B cell (primary cell): ENCODE data around the gene VENTX. TPM values are rescaled to one million over a fixed set of nuclear protein-coding genes. Genes with fewer than 3 reads are reported as not detected.

Source experiments
- ATAC-seq: fragments of 200-7000 bp; cut with Tn5 transposase; one replicate; pipeline ENCODE4 v1.10.0; 2021; ENCODE audit warnings: low read depth, mild to moderate bottlenecking, moderate number of reproducible peaks, moderate library complexity
- CTCF ChIA-PET: fragments of 350-600 bp; sonication (Branson Sonifier 250); formaldehyde crosslinking; loops from one replicate; lab custom pipeline; 2021; ENCODE audit warnings: antibody characterized with exemption, inconsistent platforms; lab: Charles Lee
- POLR2A ChIA-PET: fragments of 350-600 bp; sonication (Branson Sonifier 250); formaldehyde crosslinking; loops from one replicate; lab custom pipeline; 2021; ENCODE audit warnings: antibody characterized with exemption; lab: Charles Lee
- DNase-seq: peaks from one replicate; pipeline ENCODE4 v3.0.0; 2013
- H2AFZ ChIP-seq: 2 replicates; pipeline ENCODE4 v1.6.1; 2012; ENCODE audit warnings: mild to moderate bottlenecking, low read depth, low read length; ENCODE audit not compliant: insufficient read depth, poor library complexity, severe bottlenecking
- H3K27ac ChIP-seq, 2 donors: 1 replicate in 1 of 2; 2 replicates in 1 of 2; pipeline ENCODE4 v1.5.1; 2012 to 2013; ENCODE audit warnings: low read length in 2 of 2, mild to moderate bottlenecking in 2 of 2, moderate library complexity in 1 of 2
- H3K27me3 ChIP-seq, 4 experiments: fragments of 200-600 bp in 1 of 4; sonication (generic) in 1 of 4; replicated peaks in 1 of 4; 1 replicate in 2 of 4; 2 replicates in 2 of 4; pipeline versions ENCODE4 v1.6.1 to v1.7.0; 2013 to 2016; ENCODE audit warnings: low read length in 3 of 4, mild to moderate bottlenecking in 2 of 4, mixed read lengths in 1 of 4, moderate library complexity in 1 of 4; ENCODE audit not compliant: insufficient read depth in 4 of 4, control insufficient read depth in 3 of 4; ENCODE audit errors: control extremely low read depth in 1 of 4
- H3K36me3 ChIP-seq, 2 experiments: replicated peaks in 1 of 2; 1 replicate in 1 of 2; 2 replicates in 1 of 2; pipeline versions ENCODE4 v1.6.1 to v1.7.1; 2013; ENCODE audit warnings: low read length in 1 of 2; ENCODE audit not compliant: insufficient read depth in 2 of 2, control insufficient read depth in 1 of 2; ENCODE audit errors: control extremely low read depth in 1 of 2, extremely low read depth in 1 of 2
- H3K4me1 ChIP-seq, 2 donors: fragments of 200-600 bp in 1 of 2; sonication (generic) in 1 of 2; 1 replicate in 1 of 2; 2 replicates in 1 of 2; pipeline versions ENCODE4 v1.5.1 to v1.6.1; 2013 to 2017; ENCODE audit warnings: low read length in 2 of 2; ENCODE audit not compliant: control insufficient read depth in 2 of 2, insufficient read depth in 2 of 2
- H3K4me2 ChIP-seq: replicated peaks from 2 replicates; pipeline ENCODE3; 2012; ENCODE audit warnings: mild to moderate bottlenecking, low read depth, low read length; ENCODE audit not compliant: poor library complexity, severe bottlenecking
- H3K4me3 ChIP-seq, 5 experiments: fragments of 200-600 bp in 1 of 5; sonication (generic) in 1 of 5; 1 replicate in 3 of 5; 2 replicates in 2 of 5; pipeline versions ENCODE4 v1.5.1 to v1.7.0; 2011 to 2016; ENCODE audit warnings: low read length in 4 of 5, mild to moderate bottlenecking in 4 of 5, low read depth in 2 of 5, control low read depth in 1 of 5, moderate library complexity in 1 of 5; ENCODE audit not compliant: insufficient read depth in 1 of 5; ENCODE audit errors: control extremely low read depth in 1 of 5, extremely low read depth in 1 of 5
- H3K79me2 ChIP-seq: fragments of 200-600 bp; sonication (generic); one replicate; pipeline ENCODE4 v1.6.0; 2016; ENCODE audit warnings: low read length; ENCODE audit not compliant: control insufficient read depth, insufficient read depth
- H3K9ac ChIP-seq: fragments of 200-600 bp; sonication (generic); 2 replicates; pipeline ENCODE4 v1.6.1; 2017; ENCODE audit warnings: mild to moderate bottlenecking, low read length, moderate library complexity
- H3K9me3 ChIP-seq, 3 donors: one replicate each; pipeline versions ENCODE4 v1.6.1 to v1.7.1; 2013; ENCODE audit warnings: low read length in 2 of 3; ENCODE audit not compliant: control insufficient read depth in 2 of 3, insufficient read depth in 1 of 3; ENCODE audit errors: control extremely low read depth in 1 of 3
- H4K20me1 ChIP-seq: 2 replicates; pipeline ENCODE4 v1.6.0; 2012; ENCODE audit warnings: mild to moderate bottlenecking, low read length; ENCODE audit not compliant: insufficient read depth, control insufficient read depth, poor library complexity, severe bottlenecking
- H3K27ac Mint-ChIP-seq: one replicate; pipeline ENCODE4 v1.8.0; 2021; ENCODE audit warnings: mixed read lengths
- H3K27me3 Mint-ChIP-seq: one replicate; pipeline ENCODE4 v1.8.0; 2021; ENCODE audit warnings: mixed read lengths
- H3K4me1 Mint-ChIP-seq: one replicate; pipeline ENCODE4 v1.8.0; 2021; ENCODE audit warnings: mixed read lengths
- H3K4me3 Mint-ChIP-seq: one replicate; pipeline ENCODE4 v1.8.0; 2021; ENCODE audit warnings: mixed read lengths
- H3K9me3 Mint-ChIP-seq: one replicate; pipeline ENCODE4 v1.8.0; 2022; ENCODE audit warnings: mixed read lengths; ENCODE audit not compliant: insufficient read depth
- EZH2 ChIP-seq: IDR thresholded peaks from 2 replicates; pipeline ENCODE4 v1.6.1; 2012; ENCODE audit warnings: borderline replicate concordance, low read depth, mild to moderate bottlenecking, moderate library complexity, low read length; ENCODE audit not compliant: insufficient read depth, poor library complexity, severe bottlenecking
- WGBS: methylation state at CpG from one replicate; pipeline ENCODE4 v1.1.5; 2013; ENCODE audit warnings: missing lambda C conversion rate; ENCODE audit not compliant: insufficient coverage; 5-methylcytosine and 5-hydroxymethylcytosine counted together
- intact Hi-C: fragments of 100-400 bp; cut with micrococcal nuclease; formaldehyde crosslinking; loops from one replicate; pipeline ENCODE4 v1.10.0; 2022
- polyA plus RNA-seq: library from polyadenylated mRNA; depleted of rRNA; stranded (reverse); fragments of >200 nt; gene quantifications from 2 replicates; pipeline ENCODE4 v1.2.3, GENCODE V29; 2012
- total RNA-seq, 2 donors: library from RNA; stranded (reverse); fragments of 120-200 nt in 1 of 2; gene quantifications; 1 replicate in 1 of 2; 2 replicates in 1 of 2; pipeline versions ENCODE4 v1.2.3 to v1.2.4, GENCODE V29; 2013 to 2022
- TF ChIP-seq, protein P1 (sequence below): fragments of 200-600 bp; IDR thresholded peaks from one replicate; pipeline ENCODE4 v1.8.0; 2022; ENCODE audit warnings: antibody characterized with exemption, mild to moderate bottlenecking

Gene VENTX
- total and polyA plus RNA-seq, 2 donors (not counting 1 experiment from before 2014, with no cell fraction given), result 0.82 TPM; not detected in 1

DNA sequence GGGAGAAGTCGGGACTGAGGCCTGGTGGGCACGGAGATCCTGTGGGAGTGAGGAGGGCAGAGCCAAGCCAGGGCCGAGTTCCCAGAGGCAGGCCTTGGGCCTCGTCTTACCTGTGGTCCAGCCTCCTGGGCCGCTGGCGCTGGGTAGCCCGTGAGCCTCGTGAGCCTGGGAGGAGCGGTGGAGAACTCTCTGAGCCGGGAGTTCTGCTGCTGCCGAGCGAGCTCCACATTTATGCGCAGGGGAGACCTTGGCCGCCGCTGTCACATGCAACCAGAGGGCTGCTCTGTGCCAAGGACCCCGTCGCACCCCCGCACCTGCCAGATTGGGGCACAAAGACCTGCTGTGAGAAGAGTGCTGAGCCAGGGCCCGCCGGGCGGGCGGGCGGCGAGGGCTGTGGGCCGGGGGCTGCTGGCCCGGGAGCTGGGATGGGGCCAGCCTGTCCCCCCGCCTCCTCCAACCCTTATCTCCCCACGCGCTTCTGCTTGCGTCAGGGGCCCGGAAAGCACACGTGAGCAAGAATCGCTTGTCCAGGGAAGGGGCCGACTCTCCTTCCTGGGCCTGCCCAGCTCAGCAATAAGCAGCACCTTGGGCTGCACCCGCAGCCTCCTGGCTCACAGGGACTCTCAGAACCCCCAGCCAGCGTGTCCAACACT lies 10.2 kb downstream of the VENTX start:
- no peak overlapping the region for H3K4me3 ChIP-seq
- H3K9ac ChIP-seq, result no peak overlapping the region
- 97% methylated on average over 35 of the region's 36 CpGs for WGBS
- Mint-ChIP-seq H3K27me3 (peaks cover 26% of the 10 kb centered on the region), H3K4me3 (no peak overlapping the region), H3K9me3 (no peaks in the 10 kb centered on the region), H3K4me1 (peaks cover 6% of the 10 kb centered on the region), H3K27ac (no peak overlapping the region)
- no peak overlapping the region for H3K4me2 ChIP-seq
- CTCF ChIA-PET, result no interaction called here
- peaks cover 0 to 5% of the 10 kb centered on the region in 2 donors for H3K4me1 ChIP-seq
- no peak for TF ChIP-seq EZH2
- TF ChIP-seq, protein P1, sequence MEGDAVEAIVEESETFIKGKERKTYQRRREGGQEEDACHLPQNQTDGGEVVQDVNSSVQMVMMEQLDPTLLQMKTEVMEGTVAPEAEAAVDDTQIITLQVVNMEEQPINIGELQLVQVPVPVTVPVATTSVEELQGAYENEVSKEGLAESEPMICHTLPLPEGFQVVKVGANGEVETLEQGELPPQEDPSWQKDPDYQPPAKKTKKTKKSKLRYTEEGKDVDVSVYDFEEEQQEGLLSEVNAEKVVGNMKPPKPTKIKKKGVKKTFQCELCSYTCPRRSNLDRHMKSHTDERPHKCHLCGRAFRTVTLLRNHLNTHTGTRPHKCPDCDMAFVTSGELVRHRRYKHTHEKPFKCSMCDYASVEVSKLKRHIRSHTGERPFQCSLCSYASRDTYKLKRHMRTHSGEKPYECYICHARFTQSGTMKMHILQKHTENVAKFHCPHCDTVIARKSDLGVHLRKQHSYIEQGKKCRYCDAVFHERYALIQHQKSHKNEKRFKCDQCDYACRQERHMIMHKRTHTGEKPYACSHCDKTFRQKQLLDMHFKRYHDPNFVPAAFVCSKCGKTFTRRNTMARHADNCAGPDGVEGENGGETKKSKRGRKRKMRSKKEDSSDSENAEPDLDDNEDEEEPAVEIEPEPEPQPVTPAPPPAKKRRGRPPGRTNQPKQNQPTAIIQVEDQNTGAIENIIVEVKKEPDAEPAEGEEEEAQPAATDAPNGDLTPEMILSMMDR, result no peak
- no peak for DNase-seq
- peaks cover 0 to 2% (median 0%) of the 10 kb centered on the region in 3 donors for H3K9me3 ChIP-seq
- no peak overlapping the region for H3K27ac ChIP-seq
- no peaks in the 10 kb centered on the region for H3K79me2 ChIP-seq
- intact Hi-C loops, result no loop called here
- no peaks in the 10 kb centered on the region for H3K36me3 ChIP-seq
- no peak for ATAC-seq
- no peaks in the 10 kb centered on the region for H3K27me3 ChIP-seq
- no peaks in the 10 kb centered on the region for H4K20me1 ChIP-seq
- POLR2A ChIA-PET, result no interaction called here
- H2AFZ ChIP-seq, result no peak overlapping the region

DNA sequence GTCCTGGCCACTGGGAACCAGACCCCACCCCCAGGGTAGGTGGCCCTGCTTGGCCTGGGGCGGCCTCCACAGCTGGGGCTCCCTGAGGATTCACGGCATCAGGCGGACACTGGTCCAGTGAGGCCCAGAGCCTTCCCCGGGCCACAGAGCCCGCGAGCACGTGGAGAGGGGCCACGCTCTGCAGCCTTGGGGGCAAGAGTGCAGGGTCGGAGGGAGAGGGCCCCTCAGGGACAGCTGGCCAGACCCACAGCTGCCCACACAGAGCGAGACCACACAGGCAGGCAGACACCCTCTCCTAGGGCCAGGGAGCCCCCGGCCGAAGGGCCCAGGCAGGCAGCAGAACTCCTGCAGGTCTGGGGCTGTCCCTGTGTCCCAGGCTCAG lies 10.7 kb downstream of the VENTX start:
- ChIA-PET POLR2A (no interaction called here), CTCF (no interaction called here)
- intact Hi-C loops, result no loop called here
- no peak overlapping the region for H2AFZ ChIP-seq
- H3K4me2 ChIP-seq, result no peak overlapping the region
- H3K9ac ChIP-seq, result no peak overlapping the region
- peaks cover 0 to 5% of the 10 kb centered on the region in 2 donors for H3K4me1 ChIP-seq
- H3K79me2 ChIP-seq, result no peaks in the 10 kb centered on the region
- no peaks in the 10 kb centered on the region for H3K27me3 ChIP-seq
- ATAC-seq (no peak), DNase-seq (no peak)
- peaks cover 23% of the 10 kb centered on the region for H3K27me3 Mint-ChIP-seq
- no peak overlapping the region for H3K4me3 ChIP-seq
- TF ChIP-seq, protein P1, result no peak
- no peak for TF ChIP-seq EZH2
- H4K20me1 ChIP-seq, result no peaks in the 10 kb centered on the region
- H3K27ac ChIP-seq, result no peak overlapping the region
- no peaks in the 10 kb centered on the region for H3K9me3 Mint-ChIP-seq
- no peak overlapping the region for H3K4me3 Mint-ChIP-seq
- peaks cover 0 to 2% (median 0%) of the 10 kb centered on the region in 3 donors for H3K9me3 ChIP-seq
- WGBS, result 93% methylated on average over 12 of the region's 12 CpGs
- no peak overlapping the region for H3K27ac Mint-ChIP-seq
- H3K4me1 Mint-ChIP-seq, result peaks cover 2% of the 10 kb centered on the region
- H3K36me3 ChIP-seq, result no peaks in the 10 kb centered on the region
